Temporal lobe (tissue), 2 donors: ENCODE measurements around the gene LAMTOR1. TPM values are rescaled to one million over a fixed set of nuclear protein-coding genes. Genes with fewer than 3 reads are reported as not detected.

ENCODE experiments used
- small RNA-seq: library from RNA; depleted of rRNA; stranded (forward); fragments of <200 nt; gene quantifications from one replicate; pipeline ENCODE3, GENCODE V24; 2014; ENCODE audit warnings: low replicate concordance
- total RNA-seq: library from RNA; depleted of rRNA; stranded (reverse); fragments of >200 nt; gene quantifications from one replicate; pipeline ENCODE4 v1.2.3, GENCODE V29; 2014

LAMTOR1 gene
- total RNA-seq, 1 donor from 2014 or later = 34.4 TPM

Small RNAs within 50 kb of the gene (small RNA-seq; reads per million reads assigned to genes)
- gene MIR3165 (0.11 reads per million), gene RNU6-72P (not detected)

Other genes starting within 250 kb of the LAMTOR1 start
- gene DEFB131B, start 224.8 kb downstream of the LAMTOR1 start, total RNA-seq = not detected
- 5.9 TPM for gene XNDC1N, start 174.7 kb downstream of the LAMTOR1 start, total RNA-seq
- gene RNF121, start 174.3 kb downstream of the LAMTOR1 start, total RNA-seq = 17.5 TPM
- gene IL18BP, start 104.4 kb downstream of the LAMTOR1 start, total RNA-seq = 2.5 TPM
- 110 TPM for gene NUMA1, start 22.8 kb downstream of the LAMTOR1 start, total RNA-seq
- 5.7 TPM for gene LRRC51, start 22.4 kb downstream of the LAMTOR1 start, total RNA-seq
- not detected for gene TOMT, start 2.6 kb upstream of the LAMTOR1 start, total RNA-seq
- 12.5 TPM for gene ANAPC15, start 9.4 kb upstream of the LAMTOR1 start, total RNA-seq
- not detected for gene FOLR3, start 32.4 kb upstream of the LAMTOR1 start, total RNA-seq
- 0.25 TPM for gene FOLR1, start 88.8 kb upstream of the LAMTOR1 start, total RNA-seq
- gene FOLR2, start 113.5 kb upstream of the LAMTOR1 start, total RNA-seq = 3.9 TPM
- 12.8 TPM for gene INPPL1, start 121.5 kb upstream of the LAMTOR1 start, total RNA-seq
- not detected for gene PHOX2A, start 140.9 kb upstream of the LAMTOR1 start, total RNA-seq